MM.1S (cell line): ENCODE results near the gene OR8D2.

ENCODE experiments used
- DNase-seq: peaks from one replicate; pipeline ENCODE4 v3.0.0-alpha.2; 2015
- H2AFZ ChIP-seq: fragments of 300-600 bp; sonication (generic); 2 replicates; pipeline ENCODE4 v1.6.0; 2016; ENCODE audit warnings: antibody characterized with exemption, low read length
- H3F3A ChIP-seq: fragments of 300-600 bp; sonication (generic); 2 replicates; pipeline ENCODE4 v1.6.1; 2016; ENCODE audit warnings: mild to moderate bottlenecking, antibody characterized with exemption, low read length, moderate library complexity, mixed read lengths; ENCODE audit not compliant: insufficient read depth
- H3K27ac ChIP-seq: fragments of 300-600 bp; sonication (generic); 2 replicates; pipeline ENCODE4 v1.5.1; 2016; ENCODE audit warnings: mild to moderate bottlenecking, low read length
- H3K27me3 ChIP-seq: fragments of 300-600 bp; sonication (generic); replicated peaks from 2 replicates; pipeline ENCODE4 v1.6.0; 2016; ENCODE audit warnings: low read length; ENCODE audit not compliant: insufficient read depth
- H3K36me3 ChIP-seq: fragments of 300-600 bp; sonication (generic); replicated peaks from 2 replicates; pipeline ENCODE4 v1.6.1; 2016; ENCODE audit warnings: mild to moderate bottlenecking, low read length, mixed read lengths; ENCODE audit not compliant: insufficient read depth
- H3K4me1 ChIP-seq: fragments of 300-600 bp; sonication (generic); 2 replicates; pipeline ENCODE4 v1.6.1; 2016; ENCODE audit warnings: low read length, mixed read lengths
- H3K4me2 ChIP-seq: fragments of 300-600 bp; sonication (generic); 2 replicates; pipeline ENCODE4 v1.6.0; 2016; ENCODE audit warnings: low read depth, low read length
- H3K4me3 ChIP-seq: fragments of 300-600 bp; sonication (generic); 2 replicates; pipeline ENCODE4 v1.5.1; 2016; ENCODE audit warnings: low read length, mixed read lengths
- H3K79me2 ChIP-seq: fragments of 300-600 bp; sonication (generic); 2 replicates; pipeline ENCODE4 v1.6.1; 2016; ENCODE audit warnings: mixed run types, low read length, mixed read lengths
- H3K9ac ChIP-seq: fragments of 300-600 bp; sonication (generic); 2 replicates; pipeline ENCODE4 v1.6.1; 2016; ENCODE audit warnings: low read length, mixed read lengths
- H3K9me2 ChIP-seq: fragments of 300-600 bp; sonication (generic); replicated peaks from 2 replicates; pipeline ENCODE4 v1.6.1; 2016; ENCODE audit warnings: mild to moderate bottlenecking, low read length, mixed read lengths; ENCODE audit not compliant: insufficient read depth
- H3K9me3 ChIP-seq: fragments of 300-600 bp; sonication (generic); replicated peaks from 2 replicates; pipeline ENCODE4 v1.6.1; 2016; ENCODE audit warnings: mild to moderate bottlenecking, low read length, mixed read lengths; ENCODE audit not compliant: insufficient read depth
- H4K20me1 ChIP-seq: fragments of 300-600 bp; sonication (generic); 2 replicates; pipeline ENCODE4 v1.6.1; 2016; ENCODE audit warnings: mild to moderate bottlenecking, low read length, moderate library complexity, mixed read lengths; ENCODE audit not compliant: insufficient read depth
- CTCF ChIP-seq: fragments of 300-600 bp; sonication (generic); IDR thresholded peaks from 2 replicates; pipeline ENCODE4 v1.5.1; 2016; ENCODE audit warnings: antibody characterized with exemption, low read length, mixed read lengths
- EZH2 ChIP-seq: fragments of 300-600 bp; sonication (generic); optimal IDR thresholded peaks from 2 replicates; pipeline ENCODE3; 2017; ENCODE audit warnings: low read depth, mild to moderate bottlenecking, antibody characterized with exemption, low read length, mixed read lengths
- EZH2phosphoT487 ChIP-seq: fragments of 300-600 bp; sonication (generic); IDR thresholded peaks from 2 replicates; pipeline ENCODE4 v1.6.1; 2018; ENCODE audit warnings: antibody characterized with exemption, low read length

Gene OR8D2

GRCh38 chr11:124285610-124286344, 34.2 kb downstream of the OR8D2 start:
- Histone ChIP-seq H3K27me3 (no peaks in the 10 kb centered on the region), H3K9me3 (no peaks in the 10 kb centered on the region), H3F3A (no peaks in the 10 kb centered on the region), H3K9ac (no peak overlapping the region), H3K4me3 (no peak overlapping the region), H3K79me2 (no peaks in the 10 kb centered on the region), H3K36me3 (no peaks in the 10 kb centered on the region), H3K4me2 (no peak overlapping the region), H2AFZ (no peak overlapping the region), H4K20me1 (no peaks in the 10 kb centered on the region), H3K9me2 (no peaks in the 10 kb centered on the region), H3K4me1 (no peaks in the 10 kb centered on the region), H3K27ac (no peak overlapping the region)
- DNase-seq = no peak
- no peak for TF ChIP-seq CTCF
- no peak for TF ChIP-seq EZH2
- TF ChIP-seq EZH2phosphoT487 = no peak

GRCh38 chr11:124278261-124278660, 41.7 kb downstream of the OR8D2 start:
- Histone ChIP-seq H2AFZ (no peak overlapping the region), H3K4me3 (no peak overlapping the region)

GRCh38 chr11:124277804-124278203, 42.2 kb downstream of the OR8D2 start:
- Histone ChIP-seq H3K4me1 (no peaks in the 10 kb centered on the region), H3K9me2 (no peaks in the 10 kb centered on the region), H3K4me2 (no peak overlapping the region), H3K9ac (no peak overlapping the region), H3K4me3 (no peak overlapping the region), H4K20me1 (no peaks in the 10 kb centered on the region), H3K79me2 (no peaks in the 10 kb centered on the region), H3K9me3 (no peaks in the 10 kb centered on the region), H3K36me3 (no peaks in the 10 kb centered on the region), H3K27me3 (no peaks in the 10 kb centered on the region), H3K27ac (no peak overlapping the region), H3F3A (no peaks in the 10 kb centered on the region), H2AFZ (no peak overlapping the region)
- TF ChIP-seq EZH2 (no peak), EZH2phosphoT487 (no peak), CTCF (0 out of 2 replicates have a peak, but pooled peaks have one; percentile 7)
- DNase-seq = no peak

More at GRCh38 chr11:124278261-124278660, 41.7 kb downstream of the OR8D2 start:
- no peaks in the 10 kb centered on the region for H3K9me3 ChIP-seq
- H3K27ac ChIP-seq = no peak overlapping the region
- no peak overlapping the region for H3K9ac ChIP-seq
- no peaks in the 10 kb centered on the region for H3K27me3 ChIP-seq
- no peaks in the 10 kb centered on the region for H3K79me2 ChIP-seq
- H3K4me2 ChIP-seq = no peak overlapping the region
- H3F3A ChIP-seq = no peaks in the 10 kb centered on the region
- no peaks in the 10 kb centered on the region for H3K36me3 ChIP-seq
- H3K4me1 ChIP-seq = no peaks in the 10 kb centered on the region
- no peak for DNase-seq
- no peaks in the 10 kb centered on the region for H4K20me1 ChIP-seq
- no peaks in the 10 kb centered on the region for H3K9me2 ChIP-seq
- TF ChIP-seq EZH2 (no peak), CTCF (no peak), EZH2phosphoT487 (no peak)
